ENCODE data around the gene VIPR2.

GRCh38 chr7:159143780-159144757, 598 bp downstream of the VIPR2 start:
- TF ChIP-seq CTCF (IDR thresholded peaks at IDR 0.05) (no peak), POLR2A (IDR thresholded peaks at IDR 0.05) (no peak)
